ENCODE measurements around the gene PCSK1N.

DNA sequence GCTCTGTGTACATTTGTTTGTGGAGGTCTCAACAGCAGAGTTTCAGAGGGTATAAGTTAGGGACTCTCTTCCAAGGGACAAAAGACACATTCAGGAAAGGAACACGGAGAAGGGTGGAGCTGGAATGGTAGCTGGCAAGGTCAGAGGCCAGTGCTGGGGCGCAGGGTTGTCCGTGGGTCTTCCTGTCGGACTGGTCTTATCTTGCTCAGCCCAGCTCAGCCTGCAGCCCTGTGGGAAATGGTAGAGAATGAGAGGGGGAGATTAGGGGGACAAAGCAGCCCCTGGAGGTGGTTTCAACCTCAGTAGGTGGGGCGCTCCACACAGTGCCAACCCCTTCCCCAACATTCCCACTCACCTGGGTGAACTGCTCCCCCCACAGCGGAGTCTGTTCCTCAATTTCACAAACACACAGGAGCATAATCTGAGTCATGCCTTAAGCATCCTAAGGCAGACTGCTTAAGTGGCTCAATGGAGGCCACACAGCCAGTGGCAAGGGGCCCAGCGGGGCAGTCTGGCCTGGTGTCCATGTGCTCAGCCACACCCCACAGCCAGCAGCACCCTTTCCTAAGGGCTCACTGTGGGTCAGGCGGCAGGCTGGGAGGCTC is 40.4 kb downstream of the PCSK1N start:
- TF ChIP-seq, protein P1, sequence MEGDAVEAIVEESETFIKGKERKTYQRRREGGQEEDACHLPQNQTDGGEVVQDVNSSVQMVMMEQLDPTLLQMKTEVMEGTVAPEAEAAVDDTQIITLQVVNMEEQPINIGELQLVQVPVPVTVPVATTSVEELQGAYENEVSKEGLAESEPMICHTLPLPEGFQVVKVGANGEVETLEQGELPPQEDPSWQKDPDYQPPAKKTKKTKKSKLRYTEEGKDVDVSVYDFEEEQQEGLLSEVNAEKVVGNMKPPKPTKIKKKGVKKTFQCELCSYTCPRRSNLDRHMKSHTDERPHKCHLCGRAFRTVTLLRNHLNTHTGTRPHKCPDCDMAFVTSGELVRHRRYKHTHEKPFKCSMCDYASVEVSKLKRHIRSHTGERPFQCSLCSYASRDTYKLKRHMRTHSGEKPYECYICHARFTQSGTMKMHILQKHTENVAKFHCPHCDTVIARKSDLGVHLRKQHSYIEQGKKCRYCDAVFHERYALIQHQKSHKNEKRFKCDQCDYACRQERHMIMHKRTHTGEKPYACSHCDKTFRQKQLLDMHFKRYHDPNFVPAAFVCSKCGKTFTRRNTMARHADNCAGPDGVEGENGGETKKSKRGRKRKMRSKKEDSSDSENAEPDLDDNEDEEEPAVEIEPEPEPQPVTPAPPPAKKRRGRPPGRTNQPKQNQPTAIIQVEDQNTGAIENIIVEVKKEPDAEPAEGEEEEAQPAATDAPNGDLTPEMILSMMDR (IDR thresholded peaks at IDR 0.05 in 2 of 3, conservative IDR thresholded peaks at IDR 0.05 in 1 of 3; ENCODE audit: borderline replicate concordance in 1 of 3, insufficient read depth in 1 of 3, low read depth in 2 of 3, low read length in 2 of 3), result no peak
- no peak for TF ChIP-seq CEBPB (IDR thresholded peaks at IDR 0.05; ENCODE audit: low read depth)
- no peak for TF ChIP-seq SP1 (IDR thresholded peaks at IDR 0.05; ENCODE audit: low read depth)
- TF ChIP-seq POLR2A (IDR thresholded peaks at IDR 0.05; ENCODE audit: borderline replicate concordance, extremely low read depth, insufficient read depth, insufficient read length), result no peak
- TF ChIP-seq, protein P2, sequence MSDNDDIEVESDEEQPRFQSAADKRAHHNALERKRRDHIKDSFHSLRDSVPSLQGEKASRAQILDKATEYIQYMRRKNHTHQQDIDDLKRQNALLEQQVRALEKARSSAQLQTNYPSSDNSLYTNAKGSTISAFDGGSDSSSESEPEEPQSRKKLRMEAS (IDR thresholded peaks at IDR 0.05), result no peak

All from HCT116 (cell line).